ENCODE results near the gene MCM9. TPM values are rescaled to one million over a fixed set of nuclear protein-coding genes. Genes with fewer than 3 reads are reported as not detected.

Gene MCM9
- total and polyA plus RNA-seq, 5 donors from 2014 or later = 18.5 to 57.3 (median 21.3) TPM

DNA sequence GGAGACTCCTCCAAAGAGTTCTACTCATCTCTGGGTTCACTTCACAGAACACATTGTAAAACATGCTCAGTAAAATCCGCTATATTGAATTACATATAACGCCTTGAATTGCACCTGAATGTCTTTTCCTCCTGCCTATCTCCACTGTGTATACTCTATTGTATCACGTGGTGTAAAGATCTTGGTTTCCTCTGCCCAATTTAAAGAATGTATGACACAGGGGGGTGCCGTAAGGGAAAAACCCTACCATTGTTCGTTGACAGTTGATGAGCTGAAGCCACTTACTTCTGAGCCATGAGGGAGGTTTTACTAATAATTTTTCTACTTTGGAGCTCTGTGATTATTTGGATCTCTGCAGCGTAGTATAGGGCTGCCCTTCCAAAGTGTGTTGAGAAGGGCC lies 35.0 kb downstream of the MCM9 start:
- peaks cover 19% of the 10 kb centered on the region for H3K36me3 ChIP-seq (ENCODE audit: control insufficient read depth, insufficient read depth, low read length)
- Mint-ChIP-seq H3K27me3 (no peaks in the 10 kb centered on the region), H3K36me3 (peaks cover 23% of the 10 kb centered on the region), H3K4me1 (peaks cover 53 to 87% (median 72%) of the 10 kb centered on the region in 4 donors), H3K9me3 (no peaks in the 10 kb centered on the region), H3K4me3 (peak overlapping the region; percentile 60 to 74 (median 64)), H3K27ac (peak overlapping the region; percentile 12 to 92 (median 89))
- H3K4me1 ChIP-seq (ENCODE audit: control insufficient read depth, insufficient read depth, low read length, poor library complexity, severe bottlenecking) = peaks cover 78% of the 10 kb centered on the region
- no peaks in the 10 kb centered on the region for H3K9me3 ChIP-seq (ENCODE audit: control insufficient read depth in 2 of 2, low read length in 2 of 2)
- H3K27me3 ChIP-seq (ENCODE audit: control insufficient read depth, insufficient read depth, low read length) = no peaks in the 10 kb centered on the region
- H3K4me3 ChIP-seq (ENCODE audit: low read depth, low read length) = peak overlapping the region; percentile 78
- peak overlapping the region; percentile 79 for H3K27ac ChIP-seq (ENCODE audit: insufficient read depth, low read length, poor library complexity, severe bottlenecking)
- ATAC-seq (ENCODE audit: low read depth in 2 of 2) (peak; percentile 69 to 77), DNase-seq (peak; percentile 17 to 60 (median 40))

DNA sequence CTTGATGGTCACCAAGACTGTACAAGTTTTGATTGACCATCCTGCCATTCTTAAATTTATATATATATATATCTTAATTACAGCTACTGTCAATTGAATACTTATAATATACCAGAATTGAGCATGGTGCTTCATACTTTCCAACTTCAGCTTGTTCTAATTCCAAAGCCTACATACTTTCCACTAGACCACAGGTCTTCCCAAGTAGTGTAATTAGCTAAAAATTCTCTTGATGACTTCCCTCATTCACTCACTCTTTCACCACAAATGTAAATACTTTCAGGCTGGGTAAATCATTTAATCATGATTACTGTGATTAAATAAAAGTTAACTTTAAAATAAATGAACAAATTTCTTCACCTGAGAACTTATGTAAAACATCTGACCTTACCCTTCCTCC lies 37.6 kb downstream of the MCM9 start:
- peaks cover 42 to 77% (median 60%) of the 10 kb centered on the region in 4 donors for H3K4me1 Mint-ChIP-seq
- Histone ChIP-seq H3K27ac (ENCODE audit: insufficient read depth, low read length, poor library complexity, severe bottlenecking) (peak overlapping the region; percentile 36), H3K27me3 (ENCODE audit: control insufficient read depth, insufficient read depth, low read length) (no peaks in the 10 kb centered on the region), H3K4me3 (ENCODE audit: low read depth, low read length) (peak overlapping the region; percentile 97), H3K4me1 (ENCODE audit: control insufficient read depth, insufficient read depth, low read length, poor library complexity, severe bottlenecking) (peaks cover 79% of the 10 kb centered on the region), H3K36me3 (ENCODE audit: control insufficient read depth, insufficient read depth, low read length) (peaks cover 4% of the 10 kb centered on the region), H3K9me3 (ENCODE audit: control insufficient read depth in 2 of 2, low read length in 2 of 2) (no peaks in the 10 kb centered on the region)
- H3K36me3 Mint-ChIP-seq = peaks cover 14% of the 10 kb centered on the region
- peaks cover 0 to 2% (median 0%) of the 10 kb centered on the region in 7 donors for H3K9me3 Mint-ChIP-seq
- H3K4me3 Mint-ChIP-seq = peak overlapping the region; percentile 51 to 84 (median 58)
- DNase-seq = no peak
- no peak for ATAC-seq (ENCODE audit: low read depth in 2 of 2)
- H3K27me3 Mint-ChIP-seq = peaks cover 12% of the 10 kb centered on the region
- H3K27ac Mint-ChIP-seq = peak overlapping the region; percentile 19 to 79 (median 28)

DNA sequence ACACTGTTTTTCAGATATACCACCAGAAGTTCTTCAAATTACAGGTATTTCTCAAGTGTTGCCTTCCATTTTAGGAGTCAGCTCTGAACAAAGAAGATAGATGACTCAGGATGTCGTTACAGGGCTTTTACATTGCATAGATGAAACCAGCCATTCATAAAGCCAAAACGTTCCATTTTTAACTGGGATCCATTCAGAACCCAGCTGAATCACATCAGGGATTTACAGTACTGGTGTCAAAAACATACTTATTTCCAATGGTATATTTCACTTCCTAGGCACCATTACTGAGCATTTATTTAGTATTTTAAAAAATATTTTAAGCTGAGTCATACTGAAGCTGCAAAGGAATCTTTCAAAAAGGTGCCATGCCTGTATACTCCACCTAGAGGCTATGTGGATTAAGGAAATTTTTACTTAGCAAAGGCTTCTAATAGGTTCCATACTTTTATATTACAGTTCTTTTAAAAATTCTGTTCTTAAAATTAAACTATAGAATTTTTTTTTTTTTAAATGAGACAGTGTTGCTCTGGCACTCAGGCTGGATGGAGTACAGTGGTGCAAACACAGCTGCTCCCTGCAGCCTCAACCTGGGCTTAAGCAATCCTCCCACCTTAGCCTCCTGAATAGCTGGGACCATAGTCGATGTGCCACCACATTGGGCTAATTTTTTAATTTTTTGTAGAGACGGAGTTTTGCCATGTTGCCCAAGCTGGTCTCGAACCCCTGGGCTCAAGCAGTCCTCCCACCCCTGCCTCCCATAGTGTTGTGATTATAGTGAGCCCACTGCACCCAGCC lies 38.4 kb downstream of the MCM9 start:
- Histone ChIP-seq H3K27ac (ENCODE audit: insufficient read depth, low read length, poor library complexity, severe bottlenecking) (peak overlapping the region; percentile 91), H3K4me3 (ENCODE audit: low read depth, low read length) (peak overlapping the region; percentile 97), H3K36me3 (ENCODE audit: control insufficient read depth, insufficient read depth, low read length) (peaks cover 4% of the 10 kb centered on the region), H3K4me1 (ENCODE audit: control insufficient read depth, insufficient read depth, low read length, poor library complexity, severe bottlenecking) (peaks cover 79% of the 10 kb centered on the region), H3K9me3 (ENCODE audit: control insufficient read depth in 2 of 2, low read length in 2 of 2) (no peaks in the 10 kb centered on the region), H3K27me3 (ENCODE audit: control insufficient read depth, insufficient read depth, low read length) (no peaks in the 10 kb centered on the region)
- peak in 2 of 3 donors; percentile 61 to 70 for DNase-seq
- peaks cover 14% of the 10 kb centered on the region for H3K36me3 Mint-ChIP-seq
- no peak for ATAC-seq (ENCODE audit: low read depth in 2 of 2)
- peaks cover 0 to 2% (median 0%) of the 10 kb centered on the region in 7 donors for H3K9me3 Mint-ChIP-seq
- H3K27ac Mint-ChIP-seq = peak overlapping the region; percentile 42 to 87 (median 57)
- H3K4me3 Mint-ChIP-seq = peak overlapping the region; percentile 81 to 94 (median 88)
- peaks cover 12% of the 10 kb centered on the region for H3K27me3 Mint-ChIP-seq
- H3K4me1 Mint-ChIP-seq = peaks cover 42 to 77% (median 61%) of the 10 kb centered on the region in 4 donors

DNA sequence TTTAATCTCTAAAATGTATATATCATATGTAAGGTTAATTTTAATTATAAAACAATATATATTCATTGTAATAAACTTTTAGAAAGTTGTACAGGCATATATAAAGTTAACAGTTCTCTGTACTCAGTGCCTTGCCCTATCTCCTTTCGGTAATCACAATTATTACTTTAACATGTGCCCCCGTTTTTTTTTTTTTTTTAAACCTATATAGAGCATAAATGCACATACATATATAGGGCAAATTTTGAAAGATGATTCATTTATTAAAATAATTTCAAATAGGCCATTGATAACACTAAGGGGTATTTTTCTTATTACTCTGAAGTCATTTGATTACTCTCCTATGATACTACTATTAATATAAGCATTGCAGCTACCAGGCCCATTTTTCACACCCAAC lies 39.1 kb downstream of the MCM9 start:
- peak overlapping the region; percentile 81 to 94 (median 88) for H3K4me3 Mint-ChIP-seq
- no peak for DNase-seq
- peak overlapping the region; percentile 91 for H3K27ac ChIP-seq (ENCODE audit: insufficient read depth, low read length, poor library complexity, severe bottlenecking)

DNA sequence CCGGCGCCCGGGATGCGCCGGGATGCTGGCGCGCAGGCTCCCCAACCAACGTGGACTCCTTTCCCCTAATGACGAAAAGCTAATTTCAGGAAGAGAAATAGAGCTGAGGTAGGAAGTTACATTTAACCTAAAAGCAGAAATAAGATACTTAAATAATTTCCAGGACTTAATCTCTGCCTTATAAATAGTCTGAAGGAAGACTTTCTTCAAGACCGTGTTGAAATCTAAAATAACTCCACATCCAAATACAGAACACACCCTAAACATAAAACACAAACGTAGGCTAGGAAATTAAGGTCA lies 39.7 kb downstream of the MCM9 start:
- no peak for ATAC-seq (ENCODE audit: low read depth in 2 of 2)
- peaks cover 12% of the 10 kb centered on the region for H3K27me3 Mint-ChIP-seq
- peaks cover 14% of the 10 kb centered on the region for H3K36me3 Mint-ChIP-seq
- H3K4me1 Mint-ChIP-seq = peaks cover 35 to 76% (median 61%) of the 10 kb centered on the region in 4 donors
- peaks cover 2% of the 10 kb centered on the region for H3K36me3 ChIP-seq (ENCODE audit: control insufficient read depth, insufficient read depth, low read length)
- H3K9me3 Mint-ChIP-seq = peaks cover 0 to 2% (median 0%) of the 10 kb centered on the region in 7 donors
- H3K27me3 ChIP-seq (ENCODE audit: control insufficient read depth, insufficient read depth, low read length) = no peaks in the 10 kb centered on the region
- H3K4me3 Mint-ChIP-seq = peak overlapping the region; percentile 87 to 91 (median 87)
- no peaks in the 10 kb centered on the region for H3K9me3 ChIP-seq (ENCODE audit: control insufficient read depth in 2 of 2, low read length in 2 of 2)
- peak overlapping the region in 2 of 3 donors; percentile 31 to 86 for H3K27ac Mint-ChIP-seq
- H3K4me1 ChIP-seq (ENCODE audit: control insufficient read depth, insufficient read depth, low read length, poor library complexity, severe bottlenecking) = peaks cover 79% of the 10 kb centered on the region
- peak overlapping the region; percentile 97 for H3K4me3 ChIP-seq (ENCODE audit: low read depth, low read length)
- H3K27ac ChIP-seq (ENCODE audit: insufficient read depth, low read length, poor library complexity, severe bottlenecking) = peak overlapping the region; percentile 91
- no peak for DNase-seq

More for the DNA sequence above, 39.1 kb downstream of the MCM9 start:
- Mint-ChIP-seq H3K27me3 (peaks cover 12% of the 10 kb centered on the region), H3K36me3 (peaks cover 14% of the 10 kb centered on the region), H3K9me3 (peaks cover 0 to 2% (median 0%) of the 10 kb centered on the region in 7 donors), H3K4me1 (peaks cover 41 to 77% (median 63%) of the 10 kb centered on the region in 4 donors), H3K27ac (peak overlapping the region; percentile 42 to 87 (median 57))
- Histone ChIP-seq H3K9me3 (ENCODE audit: control insufficient read depth in 2 of 2, low read length in 2 of 2) (no peaks in the 10 kb centered on the region), H3K36me3 (ENCODE audit: control insufficient read depth, insufficient read depth, low read length) (peaks cover 2% of the 10 kb centered on the region), H3K4me3 (ENCODE audit: low read depth, low read length) (peak overlapping the region; percentile 97), H3K4me1 (ENCODE audit: control insufficient read depth, insufficient read depth, low read length, poor library complexity, severe bottlenecking) (peaks cover 79% of the 10 kb centered on the region), H3K27me3 (ENCODE audit: control insufficient read depth, insufficient read depth, low read length) (no peaks in the 10 kb centered on the region)
- ATAC-seq (ENCODE audit: low read depth in 2 of 2) = no peak

DNA sequence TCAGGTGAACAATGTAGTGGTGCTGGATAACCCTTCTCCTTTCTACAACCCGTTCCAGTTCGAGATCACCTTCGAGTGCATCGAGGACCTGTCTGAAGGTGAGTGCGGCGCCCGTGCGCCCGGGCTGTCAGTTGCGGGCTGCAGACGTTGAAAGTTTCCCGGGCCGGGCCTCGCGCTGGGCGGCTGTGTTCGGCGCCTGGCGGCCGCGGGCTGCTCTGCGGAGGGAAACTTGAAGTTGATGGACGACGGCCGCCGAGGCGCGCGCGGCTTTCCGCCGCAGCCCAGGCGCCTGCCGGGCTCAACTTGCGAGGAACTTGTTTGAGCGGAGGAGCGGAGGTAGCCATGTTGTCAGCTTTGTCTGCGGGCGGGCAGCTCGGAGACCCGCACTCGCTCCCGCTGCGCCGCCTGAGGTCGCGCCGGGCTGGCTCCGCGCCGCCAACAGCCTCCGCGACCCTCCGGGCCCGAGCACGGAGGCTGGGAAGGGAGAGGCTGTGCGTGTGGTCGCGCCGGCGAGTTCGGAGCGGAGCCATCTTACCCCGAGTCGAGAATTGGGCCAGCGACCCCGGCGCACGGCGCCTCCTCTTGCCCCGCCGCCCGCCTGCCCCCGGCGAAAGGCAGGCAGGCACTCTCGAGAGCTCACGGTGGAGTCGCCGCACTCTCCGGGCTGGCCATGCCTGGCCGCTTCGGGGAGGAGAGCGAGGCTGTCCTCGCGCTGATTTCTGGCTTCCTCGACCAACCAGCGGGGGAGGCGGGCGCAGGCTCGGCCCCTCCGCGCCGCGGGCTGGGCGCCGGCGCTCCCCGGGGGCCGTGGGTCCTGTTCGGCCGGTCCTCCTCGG lies 40.3 kb downstream of the MCM9 start:
- peaks cover 30 to 75% (median 60%) of the 10 kb centered on the region in 4 donors for H3K4me1 Mint-ChIP-seq
- peaks cover 79% of the 10 kb centered on the region for H3K4me1 ChIP-seq (ENCODE audit: control insufficient read depth, insufficient read depth, low read length, poor library complexity, severe bottlenecking)
- H3K4me3 Mint-ChIP-seq = peak overlapping the region; percentile 92 to 100 (median 98)
- DNase-seq (peak; percentile 57 to 78 (median 74)), ATAC-seq (ENCODE audit: low read depth in 2 of 2) (peak; percentile 25 to 32)
- peaks cover 14% of the 10 kb centered on the region for H3K36me3 Mint-ChIP-seq
- H3K9me3 ChIP-seq (ENCODE audit: control insufficient read depth in 2 of 2, low read length in 2 of 2) = no peaks in the 10 kb centered on the region
- H3K9me3 Mint-ChIP-seq = peaks cover 0 to 2% (median 0%) of the 10 kb centered on the region in 7 donors
- H3K4me3 ChIP-seq (ENCODE audit: low read depth, low read length) = peak overlapping the region; percentile 97
- H3K27ac Mint-ChIP-seq = peak overlapping the region; percentile 97 to 98 (median 97)
- peak overlapping the region; percentile 91 for H3K27ac ChIP-seq (ENCODE audit: insufficient read depth, low read length, poor library complexity, severe bottlenecking)
- peaks cover 2% of the 10 kb centered on the region for H3K36me3 ChIP-seq (ENCODE audit: control insufficient read depth, insufficient read depth, low read length)
- H3K27me3 Mint-ChIP-seq = peaks cover 12% of the 10 kb centered on the region
- H3K27me3 ChIP-seq (ENCODE audit: control insufficient read depth, insufficient read depth, low read length) = no peaks in the 10 kb centered on the region

DNA sequence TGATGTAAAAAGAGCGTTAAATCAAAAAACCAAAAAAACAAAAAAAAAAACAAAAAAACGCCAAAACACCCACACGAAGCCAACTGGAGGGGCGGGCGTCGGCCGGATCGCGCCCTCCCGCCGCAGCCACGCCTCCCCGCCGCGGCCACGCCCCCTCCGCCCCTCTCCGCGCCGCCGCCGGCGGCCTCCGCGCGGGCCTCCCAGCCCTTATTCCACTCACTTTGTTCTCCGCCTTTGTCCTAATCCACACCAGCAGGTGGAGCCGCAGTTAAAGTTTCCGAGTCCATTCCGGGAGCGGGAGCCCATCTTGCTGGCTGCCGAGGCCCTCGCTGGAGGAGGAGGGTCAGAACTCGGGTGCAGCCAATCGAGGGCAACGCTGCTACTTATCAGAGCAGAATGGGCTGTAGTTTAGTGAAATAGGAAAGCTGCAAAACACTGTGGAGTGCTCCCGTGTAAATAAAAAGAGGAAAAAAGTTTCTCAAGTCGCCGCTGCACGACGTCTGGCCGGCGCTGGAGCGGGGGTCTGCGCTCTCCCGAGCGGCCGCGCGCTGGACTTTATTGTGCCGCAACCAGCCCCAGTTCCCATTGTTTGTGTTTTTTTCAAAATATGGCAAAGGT lies 41.0 kb downstream of the MCM9 start, which contains the start of gene ASF1A:
Gene ASF1A, plus strand, starts transcription at position 346 of the 618 bp plus-strand sequence. Its CDS starts 262 bp downstream, at position 608.
- H3K9me3 ChIP-seq (ENCODE audit: control insufficient read depth in 2 of 2, low read length in 2 of 2) = no peaks in the 10 kb centered on the region

More for the DNA sequence above, 41.0 kb downstream of the MCM9 start, which contains the start of gene ASF1A:
- Mint-ChIP-seq H3K36me3 (peaks cover 9% of the 10 kb centered on the region), H3K27ac (peak within 1 kb of the TSS; percentile 98 to 100 (median 98)), H3K4me1 (peaks cover 30 to 75% (median 60%) of the 10 kb centered on the region in 4 donors), H3K9me3 (peaks cover 0 to 2% (median 0%) of the 10 kb centered on the region in 7 donors), H3K27me3 (peaks cover 12% of the 10 kb centered on the region), H3K4me3 (peak within 1 kb of the TSS; percentile 92 to 100 (median 98))
- ATAC-seq (ENCODE audit: low read depth in 2 of 2) (peak; percentile 76 to 81), DNase-seq (peak; percentile 91 to 98 (median 95))
- H3K4me3 ChIP-seq (ENCODE audit: low read depth, low read length) = peak within 1 kb of the TSS; percentile 97
- H3K4me1 ChIP-seq (ENCODE audit: control insufficient read depth, insufficient read depth, low read length, poor library complexity, severe bottlenecking) = peaks cover 79% of the 10 kb centered on the region
- peaks cover 2% of the 10 kb centered on the region for H3K36me3 ChIP-seq (ENCODE audit: control insufficient read depth, insufficient read depth, low read length)
- no peaks in the 10 kb centered on the region for H3K27me3 ChIP-seq (ENCODE audit: control insufficient read depth, insufficient read depth, low read length)
- H3K27ac ChIP-seq (ENCODE audit: insufficient read depth, low read length, poor library complexity, severe bottlenecking) = peak within 1 kb of the TSS; percentile 91
